DMS79 treated with DMSO at 0.1 percent for 48 hours (cell line): ENCODE results near the gene TPRG1.
A peak's percentile ranks its signal among the peaks of the same experiment; 100 is the strongest.
"Not testable (repeated sequence)": the region's sequence is repeated elsewhere in the genome, so short reads cannot be mapped to it uniquely, and the experiment has no call there.

Experiments
- DNase-seq: peaks from one replicate; lab custom pipeline; 2025; lab: John Stamatoyannopoulos, UW

TPRG1 gene

GRCh38 chr3:189316296-189317019 lies 144.7 kb downstream of the TPRG1 start:
- DNase-seq = peak; percentile 92

GRCh38 chr3:189317911-189318310 lies 146.1 kb downstream of the TPRG1 start:
- DNase-seq = no peak

GRCh38 chr3:189320511-189320910 lies 148.7 kb downstream of the TPRG1 start:
- no peak for DNase-seq

GRCh38 chr3:189322339-189322738 lies 150.6 kb downstream of the TPRG1 start:
- no peak for DNase-seq

GRCh38 chr3:189324538-189325138 lies 152.9 kb downstream of the TPRG1 start:
- peak; percentile 100 for DNase-seq

- no peak for DNase-seq
Observed at GRCh38 chr3:189325454-189325853, 153.7 kb downstream of the TPRG1 start.

- not testable (repeated sequence) for DNase-seq
Observed at GRCh38 chr3:189329630-189330029, 157.9 kb downstream of the TPRG1 start.

GRCh38 chr3:189330066-189330465 lies 158.3 kb downstream of the TPRG1 start:
- no peak for DNase-seq

- no peak for DNase-seq
Observed at GRCh38 chr3:189331002-189331418, 159.2 kb downstream of the TPRG1 start.

GRCh38 chr3:189334064-189334920 lies 162.5 kb downstream of the TPRG1 start:
- DNase-seq = no peak

GRCh38 chr3:189337673-189338091 lies 165.9 kb downstream of the TPRG1 start:
- no peak for DNase-seq

GRCh38 chr3:189338366-189338765 lies 166.6 kb downstream of the TPRG1 start:
- DNase-seq = no peak

- DNase-seq = no peak
Observed at GRCh38 chr3:189339996-189340395, 168.2 kb downstream of the TPRG1 start.

GRCh38 chr3:189340680-189341460 lies 169.1 kb downstream of the TPRG1 start:
- DNase-seq = no peak

- no peak for DNase-seq
Observed at GRCh38 chr3:189342811-189343210, 171.0 kb downstream of the TPRG1 start.

- no peak for DNase-seq
Observed at GRCh38 chr3:189344996-189345395, 173.2 kb downstream of the TPRG1 start.

- no peak for DNase-seq
Observed at GRCh38 chr3:189349772-189350171, 178.0 kb downstream of the TPRG1 start.

- DNase-seq = no peak
Observed at GRCh38 chr3:189353318-189353965, 181.7 kb downstream of the TPRG1 start.

- DNase-seq = no peak
Observed at GRCh38 chr3:189353988-189354889, 182.5 kb downstream of the TPRG1 start.

- DNase-seq = no peak
Observed at GRCh38 chr3:189355115-189355480, 183.3 kb downstream of the TPRG1 start.
